Endothelial cell (in vitro differentiated cells): ENCODE measurements around the gene AMER1. TPM values are rescaled to one million over a fixed set of nuclear protein-coding genes. Genes with fewer than 3 reads are reported as not detected.

ENCODE experiments used
- DNase-seq: peaks from one replicate; pipeline ENCODE4 v3.0.0; 2021; ENCODE audit warnings: low spot score
- H3K27ac Mint-ChIP-seq: one replicate; pipeline ENCODE4 v1.8.0; 2021; ENCODE audit warnings: mixed read lengths, inconsistent platforms; ENCODE audit not compliant: unreplicated experiment
- H3K27me3 Mint-ChIP-seq: one replicate; pipeline ENCODE4 v1.8.0; 2021; ENCODE audit warnings: mild to moderate bottlenecking, moderate library complexity, mixed read lengths, inconsistent platforms; ENCODE audit not compliant: unreplicated experiment
- H3K36me3 Mint-ChIP-seq: one replicate; pipeline ENCODE4 v1.8.0; 2021; ENCODE audit warnings: mild to moderate bottlenecking, low read depth, mixed read lengths, inconsistent platforms; ENCODE audit not compliant: unreplicated experiment
- H3K4me1 Mint-ChIP-seq: one replicate; pipeline ENCODE4 v1.8.0; 2021; ENCODE audit warnings: mild to moderate bottlenecking, mixed read lengths, inconsistent platforms; ENCODE audit not compliant: unreplicated experiment
- H3K4me3 Mint-ChIP-seq: one replicate; pipeline ENCODE4 v1.8.0; 2021; ENCODE audit warnings: mild to moderate bottlenecking, mixed read lengths, inconsistent platforms; ENCODE audit not compliant: unreplicated experiment
- H3K9me3 Mint-ChIP-seq: one replicate; pipeline ENCODE4 v1.8.0; 2021; ENCODE audit warnings: mixed read lengths, inconsistent platforms; ENCODE audit not compliant: unreplicated experiment
- total RNA-seq: library from RNA; stranded (reverse); fragmentation: NEBNext Ultra II Directional; extraction: Animal tissue kit (Norgen Biotek cat#: 25700); gene quantifications from one replicate; pipeline ENCODE4 v1.2.1, GENCODE V29; 2021; ENCODE audit not compliant: unreplicated experiment
- TF ChIP-seq, protein P1 (sequence below): fragments of 200-600 bp; sonication (generic); IDR thresholded peaks from one replicate; pipeline ENCODE4 v1.5.0; 2021; ENCODE audit warnings: antibody characterized with exemption; ENCODE audit not compliant: unreplicated experiment

AMER1 gene
- total RNA-seq, 1 donor from 2014 or later = 3.3 TPM

DNA sequence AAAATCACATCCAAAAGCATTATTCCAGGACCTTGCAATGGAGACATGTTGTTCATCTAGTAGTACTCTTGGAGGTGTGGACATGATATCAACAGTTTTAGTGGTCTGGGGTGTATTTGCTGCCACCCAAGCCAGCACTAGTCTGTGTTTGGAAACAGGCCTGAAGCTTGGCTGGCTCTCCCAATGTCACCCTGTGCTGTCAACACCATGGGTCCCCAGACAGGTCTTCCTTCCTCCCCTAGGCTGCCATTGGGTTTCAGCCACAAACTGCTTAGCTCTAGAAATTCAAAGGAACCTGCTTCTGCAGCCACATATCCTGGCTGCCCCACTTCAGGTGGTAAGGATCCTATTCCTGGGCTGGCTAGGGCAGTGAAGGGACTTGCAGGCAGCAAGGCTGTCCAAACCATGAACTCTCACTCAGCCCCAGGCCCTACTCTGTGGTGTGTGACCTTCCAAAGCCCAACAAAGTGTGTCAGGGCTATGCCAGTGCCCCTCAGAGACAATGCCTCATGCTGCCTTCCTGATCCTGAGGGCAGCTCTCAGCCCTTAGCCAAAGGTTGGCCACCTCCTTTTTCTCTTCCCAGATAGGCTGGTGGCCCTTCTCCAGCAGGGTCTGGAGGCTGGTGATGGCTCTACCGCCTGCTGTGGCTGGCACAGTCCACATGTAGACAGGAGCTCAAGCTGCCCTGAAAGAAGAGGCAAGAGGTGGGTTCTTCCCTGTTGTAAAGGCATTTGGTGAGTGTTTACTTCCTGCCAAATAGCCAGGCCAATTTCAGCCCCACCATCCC is 18.3 kb downstream of the AMER1 start:
- Mint-ChIP-seq H3K36me3 (peaks cover 7% of the 10 kb centered on the region), H3K9me3 (no peaks in the 10 kb centered on the region), H3K27ac (no peak overlapping the region), H3K4me1 (no peaks in the 10 kb centered on the region), H3K27me3 (peaks cover 5% of the 10 kb centered on the region), H3K4me3 (no peak overlapping the region)
- no peak for DNase-seq
- TF ChIP-seq, protein P1, sequence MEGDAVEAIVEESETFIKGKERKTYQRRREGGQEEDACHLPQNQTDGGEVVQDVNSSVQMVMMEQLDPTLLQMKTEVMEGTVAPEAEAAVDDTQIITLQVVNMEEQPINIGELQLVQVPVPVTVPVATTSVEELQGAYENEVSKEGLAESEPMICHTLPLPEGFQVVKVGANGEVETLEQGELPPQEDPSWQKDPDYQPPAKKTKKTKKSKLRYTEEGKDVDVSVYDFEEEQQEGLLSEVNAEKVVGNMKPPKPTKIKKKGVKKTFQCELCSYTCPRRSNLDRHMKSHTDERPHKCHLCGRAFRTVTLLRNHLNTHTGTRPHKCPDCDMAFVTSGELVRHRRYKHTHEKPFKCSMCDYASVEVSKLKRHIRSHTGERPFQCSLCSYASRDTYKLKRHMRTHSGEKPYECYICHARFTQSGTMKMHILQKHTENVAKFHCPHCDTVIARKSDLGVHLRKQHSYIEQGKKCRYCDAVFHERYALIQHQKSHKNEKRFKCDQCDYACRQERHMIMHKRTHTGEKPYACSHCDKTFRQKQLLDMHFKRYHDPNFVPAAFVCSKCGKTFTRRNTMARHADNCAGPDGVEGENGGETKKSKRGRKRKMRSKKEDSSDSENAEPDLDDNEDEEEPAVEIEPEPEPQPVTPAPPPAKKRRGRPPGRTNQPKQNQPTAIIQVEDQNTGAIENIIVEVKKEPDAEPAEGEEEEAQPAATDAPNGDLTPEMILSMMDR = no peak

DNA sequence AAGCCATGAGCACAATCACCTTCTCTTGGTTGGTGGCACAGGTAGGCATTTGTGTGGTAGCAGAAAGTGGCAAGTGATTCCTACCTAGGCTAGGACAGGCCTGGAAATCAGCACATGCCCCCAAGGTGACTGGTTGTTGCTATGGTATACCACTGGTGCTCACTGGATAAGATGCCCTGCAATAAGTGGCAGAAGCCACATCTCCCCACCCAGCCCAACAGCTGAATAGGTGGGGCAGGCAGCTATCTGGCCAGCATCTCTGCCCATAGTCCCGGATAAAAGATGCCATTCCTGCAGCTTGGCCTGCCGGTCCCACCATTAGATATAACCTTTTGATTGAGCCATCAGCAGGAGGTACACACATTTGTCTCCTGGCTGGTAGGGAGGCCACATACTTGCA is 21.1 kb downstream of the AMER1 start:
- Mint-ChIP-seq H3K27ac (no peak overlapping the region), H3K27me3 (peaks cover 1% of the 10 kb centered on the region), H3K4me3 (no peak overlapping the region), H3K9me3 (no peaks in the 10 kb centered on the region), H3K36me3 (no peaks in the 10 kb centered on the region), H3K4me1 (no peaks in the 10 kb centered on the region)
- no peak for DNase-seq
- TF ChIP-seq, protein P1 = no peak

DNA sequence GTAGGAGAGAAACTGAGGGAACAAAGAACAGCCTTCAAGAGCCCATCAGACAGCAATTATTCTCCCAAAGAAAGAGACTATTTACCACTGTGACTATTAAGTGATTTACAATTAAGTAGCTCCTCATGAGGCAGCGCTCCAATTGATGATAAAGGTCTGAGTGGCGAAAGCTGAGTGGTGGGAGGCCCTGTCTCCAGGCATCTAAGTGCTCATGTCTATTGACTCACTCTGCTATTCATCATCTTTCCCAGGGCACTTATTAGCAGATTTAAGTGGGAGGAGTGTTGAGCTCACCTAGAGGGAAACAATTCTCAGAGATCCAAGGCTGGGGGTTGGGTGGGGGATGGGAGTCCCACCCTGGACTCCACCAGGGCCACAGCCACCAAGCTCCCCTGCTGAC is 23.3 kb downstream of the AMER1 start:
- no peaks in the 10 kb centered on the region for H3K9me3 Mint-ChIP-seq
- H3K4me1 Mint-ChIP-seq = no peaks in the 10 kb centered on the region
- H3K27me3 Mint-ChIP-seq = peaks cover 1% of the 10 kb centered on the region
- DNase-seq = no peak
- H3K27ac Mint-ChIP-seq = no peak overlapping the region
- no peak overlapping the region for H3K4me3 Mint-ChIP-seq
- TF ChIP-seq, protein P1 = no peak
- no peaks in the 10 kb centered on the region for H3K36me3 Mint-ChIP-seq

DNA sequence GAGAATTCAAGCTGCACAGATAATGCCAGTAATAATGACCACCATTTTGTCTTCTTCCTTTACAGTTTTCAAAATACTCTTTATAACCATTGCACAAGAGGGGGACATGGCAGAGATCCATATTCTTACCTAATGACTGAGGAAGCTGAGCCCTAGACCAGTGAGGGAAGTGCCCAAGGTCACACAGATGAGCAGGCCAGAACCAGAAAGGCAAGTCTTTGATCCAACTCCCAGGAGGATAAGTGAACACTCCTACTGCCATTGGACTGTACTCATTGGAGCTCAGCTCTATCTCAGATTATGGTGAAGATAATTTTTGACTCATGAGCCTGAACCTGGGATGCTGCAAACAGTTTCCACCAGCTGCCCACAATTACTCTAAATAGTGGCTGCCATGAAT is 28.6 kb downstream of the AMER1 start:
- Mint-ChIP-seq H3K36me3 (no peaks in the 10 kb centered on the region), H3K4me1 (no peaks in the 10 kb centered on the region), H3K27ac (no peak overlapping the region), H3K9me3 (no peaks in the 10 kb centered on the region), H3K4me3 (no peak overlapping the region), H3K27me3 (peaks cover 1% of the 10 kb centered on the region)
- no peak for DNase-seq
- TF ChIP-seq, protein P1 = no peak

DNA sequence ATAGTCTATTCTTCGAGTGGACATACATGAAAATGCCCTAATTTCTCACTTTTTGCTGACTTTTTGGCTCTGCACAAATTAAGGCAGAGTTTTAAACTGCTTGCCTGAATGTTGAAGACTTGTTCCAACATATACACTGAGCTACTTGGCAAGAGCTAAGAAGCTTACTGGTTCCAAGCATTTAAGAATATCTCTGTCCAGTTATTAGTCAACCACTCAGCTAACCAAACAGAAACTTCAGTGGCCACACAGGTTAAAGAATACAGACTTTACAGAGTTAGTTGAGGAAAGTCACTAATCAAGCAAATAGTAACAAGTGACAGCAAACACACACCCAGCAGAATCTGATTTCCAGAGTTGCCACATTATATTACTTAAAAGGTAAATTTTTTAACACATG is 35.5 kb downstream of the AMER1 start:
- Mint-ChIP-seq H3K27ac (no peak overlapping the region), H3K36me3 (no peaks in the 10 kb centered on the region), H3K4me1 (no peaks in the 10 kb centered on the region), H3K9me3 (no peaks in the 10 kb centered on the region), H3K4me3 (no peak overlapping the region), H3K27me3 (peaks cover 1% of the 10 kb centered on the region)
- TF ChIP-seq, protein P1 = no peak
- DNase-seq = no peak
